Heart right ventricle (tissue), 16 donors: ENCODE results near the gene ADAM10. TPM values are rescaled to one million over a fixed set of nuclear protein-coding genes. Genes with fewer than 3 reads are reported as not detected.
A peak's percentile ranks its signal among the peaks of the same experiment; 100 is the strongest.

ENCODE experiments used
- ATAC-seq, 8 donors: fragments of 200-7000 bp; cut with Tn5 transposase; one replicate each; pipeline ENCODE4 v1.9.1; 2020; ENCODE audit warnings: mild to moderate bottlenecking in 8 of 8, moderate library complexity in 8 of 8, moderate number of reproducible peaks in 1 of 8
- DNase-seq, 2 donors: peaks; one replicate each; pipeline ENCODE4 v3.0.0-alpha.2; 2020
- H3K27ac ChIP-seq, 10 donors: fragments of 200-600 bp; sonication (generic) in 2 of 10; one replicate each; pipeline versions ENCODE4 v1.5.0 to v1.8.0; 2020 to 2022; ENCODE audit warnings: mild to moderate bottlenecking in 3 of 10
- H3K27me3 ChIP-seq, 7 donors: fragments of 200-600 bp; one replicate each; pipeline ENCODE4 v1.8.0; 2021 to 2022; ENCODE audit warnings: mild to moderate bottlenecking in 2 of 7
- H3K36me3 ChIP-seq, 9 donors: fragments of 200-600 bp; sonication (generic) in 1 of 9; one replicate each; pipeline versions ENCODE4 v1.5.0 to v1.8.0; 2020 to 2022; ENCODE audit warnings: mild to moderate bottlenecking in 2 of 9
- H3K4me1 ChIP-seq, 9 donors: fragments of 200-600 bp; sonication (generic) in 1 of 9; one replicate each; pipeline versions ENCODE4 v1.5.0 to v1.8.0; 2020 to 2022; ENCODE audit warnings: mild to moderate bottlenecking in 4 of 9
- H3K4me3 ChIP-seq, 10 donors: fragments of 200-600 bp; sonication (generic) in 2 of 10; one replicate each; pipeline versions ENCODE4 v1.5.0 to v1.8.0; 2020 to 2022; ENCODE audit warnings: mild to moderate bottlenecking in 7 of 10, moderate library complexity in 2 of 10
- H3K9me3 ChIP-seq, 11 donors: fragments of 200-600 bp in 10 of 11; sonication (generic) in 2 of 11; one replicate each; pipeline versions ENCODE4 v1.5.0 to v1.8.0; 2013 to 2022; ENCODE audit warnings: mild to moderate bottlenecking in 2 of 11, control low read depth in 1 of 11, moderate library complexity in 1 of 11
- CTCF ChIP-seq, 9 donors: fragments of 200-600 bp; sonication (generic) in 2 of 9; IDR thresholded peaks; one replicate each; pipeline versions ENCODE4 v1.5.0 to v1.8.0; 2021 to 2022; ENCODE audit warnings: antibody characterized with exemption in 9 of 9, mild to moderate bottlenecking in 5 of 9, moderate library complexity in 1 of 9
- WGBS, 2 donors: extraction: QIAGEN DNeasy Blood & Tissue Kit; methylation state at CpG; one replicate each; pipeline ENCODE4 v1.1.7; 2013; ENCODE audit warnings: inconsistent platforms in 1 of 2; 5-methylcytosine and 5-hydroxymethylcytosine counted together
- intact Hi-C, 10 donors: fragments of 100-400 bp; cut with DNase I; formaldehyde crosslinking; loops; one replicate each; pipeline versions ENCODE4 v1.11.1 to v1.14.2; 2022
- polyA plus RNA-seq, 2 donors: library from polyadenylated mRNA; stranded (reverse); fragments of 200-250 nt; gene quantifications; one replicate each; pipeline ENCODE4 v1.2.3, GENCODE V29; 2013
- total RNA-seq, 10 donors: library from RNA; stranded (reverse); fragmentation: NEBNext Ultra II Directional in 3 of 10; extraction: Animal tissue kit (Norgen Biotek cat#: 25700) in 3 of 10; gene quantifications; one replicate each; pipeline versions ENCODE4 v1.2.1 to v1.2.4, GENCODE V29; 2021 to 2023
- donor health status: Arrhythmogenic right ventricular cardiomyopathy.
- donor health status: ischemic (EF 13 %, LVEDD 7.1; RV severe dilation, severe dysfunction).
- donor health status: healthy with polysubstance abuse.
- donor health status: DM: no; HTN: yes; CAD: no.
- donor health status: DM: no; HTN: no; CAD: no.
- donor health status: ischemic (EF 25% LVEDD 6.9; RV normal size, moderate dysfunction).
- donor health status: ischemic (EF 25% LVEDD 5.7; RV mildly dilated, moderate dysfunction).
- donor health status: healthy.
- donor health status: DM: yes; HTN: yes; CAD: no.
- donor health status: Ischemic cardiomyopathy.
- donor health status: ischemic (EF 35%, LVEDD 5.7; RV mildly dilated, moderate dysfunction).
- donor health status: nonischemic (EF 11% LVEDD 7.7; RV severe dilation, severe dysfunction).
- donor health status: DM: yes; HTN: yes; CAD: no.
- donor health status: PGD.
- donor health status: ischemic (EF 29% LVEDD 5.4; RV normal size, mild dysfunction).
- donor health status: nonischemic (EF 23%, LVEDD 6.1; RV moderate dilation, normal function).

The ADAM10 gene
- total and polyA plus RNA-seq, 12 donors, result 10.2 to 110 (median 80.1) TPM

GRCh38 chr15:58737298-58737697, 12.2 kb downstream of the ADAM10 start:
- peaks cover 0 to 96% (median 80%) of the 10 kb centered on the region in 9 donors for H3K4me1 ChIP-seq
- DNase-seq, result no peak
- whole genome bisulfite sequencing, 2 donors, result 82 to 84% methylated on average over 3 of the region's 3 CpGs
- no peak for TF ChIP-seq CTCF (IDR thresholded peaks at IDR 0.05)
- ATAC-seq, result no peak
- no peak overlapping the region for H3K4me3 ChIP-seq
- H3K27ac ChIP-seq, result peak overlapping the region in 1 of 10 donors; percentile 55
- H3K27me3 ChIP-seq, result no peaks in the 10 kb centered on the region
- intact Hi-C loops, result loop anchor here in 1 of 10 donors (10.0 kb wide), 1 partner anchor 52 kb away; no protein-coding TSS in a partner anchor
- no peaks in the 10 kb centered on the region for H3K36me3 ChIP-seq
- no peaks in the 10 kb centered on the region for H3K9me3 ChIP-seq

GRCh38 chr15:58736018-58736643, 13.4 kb downstream of the ADAM10 start:
- intact Hi-C loops, result loop anchor here in 1 of 10 donors (10.0 kb wide), 1 partner anchor 51 kb away; no protein-coding TSS in a partner anchor
- TF ChIP-seq CTCF (IDR thresholded peaks at IDR 0.05), result no peak

GRCh38 chr15:58734859-58735258, 14.6 kb downstream of the ADAM10 start:
- no peak for ATAC-seq
- Histone ChIP-seq H3K4me1 (peaks cover 0 to 94% (median 78%) of the 10 kb centered on the region in 9 donors), H3K36me3 (no peaks in the 10 kb centered on the region), H3K4me3 (no peak overlapping the region), H3K9me3 (no peaks in the 10 kb centered on the region), H3K27ac (no peak overlapping the region), H3K27me3 (no peaks in the 10 kb centered on the region)
- intact Hi-C loops, result loop anchor here in 1 of 10 donors (10.0 kb wide), 1 partner anchor 50 kb away; no protein-coding TSS in a partner anchor
- TF ChIP-seq CTCF (IDR thresholded peaks at IDR 0.05), result no peak
- no peak for DNase-seq
- WGBS, 2 donors, result 28 to 41% methylated on average over 2 of the region's 2 CpGs

More at GRCh38 chr15:58736018-58736643, 13.4 kb downstream of the ADAM10 start:
- 59 to 72% methylated on average over 2 of the region's 2 CpGs for WGBS, 2 donors
- Histone ChIP-seq H3K27me3 (no peaks in the 10 kb centered on the region), H3K9me3 (no peaks in the 10 kb centered on the region), H3K27ac (no peak overlapping the region), H3K4me1 (peaks cover 0 to 96% (median 80%) of the 10 kb centered on the region in 9 donors), H3K36me3 (no peaks in the 10 kb centered on the region), H3K4me3 (no peak overlapping the region)
- DNase-seq (no peak), ATAC-seq (no peak)

GRCh38 chr15:58732625-58733363, 16.7 kb downstream of the ADAM10 start:
- Histone ChIP-seq H3K27me3 (no peaks in the 10 kb centered on the region), H3K36me3 (peaks cover 0 to 3% (median 0%) of the 10 kb centered on the region in 9 donors), H3K4me3 (no peak overlapping the region), H3K9me3 (no peaks in the 10 kb centered on the region), H3K27ac (peak overlapping the region in 4 of 10 donors; percentile 4 to 59 (median 16)), H3K4me1 (peaks cover 0 to 76% (median 62%) of the 10 kb centered on the region in 9 donors)
- WGBS, 2 donors, result 92 to 93% methylated on average over 4 of the region's 4 CpGs
- no peak for TF ChIP-seq CTCF (IDR thresholded peaks at IDR 0.05)
- ATAC-seq (peak in 2 of 8 donors; percentile 12 to 52), DNase-seq (no peak)
- intact Hi-C loops, result loop anchor here in 1 of 10 donors (10.0 kb wide), 1 partner anchor 48 kb away; no protein-coding TSS in a partner anchor
